GM21423 (cell line): ENCODE data around the gene FAM184B.

Source experiments
- ATAC-seq: cut with Tn5 transposase; IDR thresholded peaks from one replicate; pipeline ENCODE4 v1.9.1; 2021; ENCODE audit warnings: mild to moderate bottlenecking, moderate library complexity; ENCODE audit not compliant: unreplicated experiment

The FAM184B gene

DNA sequence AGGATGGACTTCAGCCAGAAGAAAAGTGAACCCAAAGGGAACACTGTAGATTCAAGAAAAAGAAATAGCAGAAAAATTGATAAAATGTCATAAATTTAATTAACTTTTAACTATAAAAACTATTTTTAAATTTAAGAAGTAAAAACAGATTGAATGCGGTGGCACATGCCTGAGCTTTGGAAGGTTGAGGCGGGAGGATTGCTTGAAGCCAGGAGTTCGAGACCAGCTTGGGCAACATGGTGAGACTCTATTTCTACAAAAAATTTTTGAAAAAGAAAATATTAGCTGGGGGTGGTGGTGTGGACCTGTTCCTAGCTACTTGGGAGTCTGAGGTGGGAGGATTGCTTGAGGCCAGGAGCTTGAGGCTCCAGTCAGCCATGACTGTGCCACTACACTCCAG is 3.0 kb downstream of the FAM184B start:
- no peak for ATAC-seq

DNA sequence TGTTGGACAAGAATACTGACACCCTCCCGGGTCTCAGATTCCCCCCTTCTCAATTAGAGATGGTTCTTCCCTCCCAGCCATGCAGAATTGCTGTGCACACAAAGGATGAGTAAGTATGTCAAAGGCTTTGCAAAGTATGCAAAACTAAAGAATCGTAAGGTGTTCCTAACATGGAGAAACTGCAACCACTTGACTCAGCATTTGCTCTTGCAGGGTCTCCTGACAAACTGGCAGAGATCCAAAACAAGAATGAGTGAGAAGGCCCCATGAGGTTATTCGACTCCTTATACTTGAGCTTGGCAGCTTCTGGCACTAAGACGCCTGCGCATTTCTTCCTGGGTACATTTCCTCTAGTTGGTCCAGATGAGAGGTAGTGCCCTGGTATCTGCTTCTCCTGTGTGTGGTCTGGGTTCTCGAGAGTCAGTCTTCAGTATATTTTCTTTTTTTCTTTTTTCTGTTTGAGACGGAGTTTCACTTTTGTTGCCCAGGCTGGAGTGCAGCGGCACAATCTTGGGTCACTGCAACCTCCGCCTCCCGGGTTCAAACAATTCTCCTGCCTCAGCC is 8.2 kb downstream of the FAM184B start:
- ATAC-seq = no peak

DNA sequence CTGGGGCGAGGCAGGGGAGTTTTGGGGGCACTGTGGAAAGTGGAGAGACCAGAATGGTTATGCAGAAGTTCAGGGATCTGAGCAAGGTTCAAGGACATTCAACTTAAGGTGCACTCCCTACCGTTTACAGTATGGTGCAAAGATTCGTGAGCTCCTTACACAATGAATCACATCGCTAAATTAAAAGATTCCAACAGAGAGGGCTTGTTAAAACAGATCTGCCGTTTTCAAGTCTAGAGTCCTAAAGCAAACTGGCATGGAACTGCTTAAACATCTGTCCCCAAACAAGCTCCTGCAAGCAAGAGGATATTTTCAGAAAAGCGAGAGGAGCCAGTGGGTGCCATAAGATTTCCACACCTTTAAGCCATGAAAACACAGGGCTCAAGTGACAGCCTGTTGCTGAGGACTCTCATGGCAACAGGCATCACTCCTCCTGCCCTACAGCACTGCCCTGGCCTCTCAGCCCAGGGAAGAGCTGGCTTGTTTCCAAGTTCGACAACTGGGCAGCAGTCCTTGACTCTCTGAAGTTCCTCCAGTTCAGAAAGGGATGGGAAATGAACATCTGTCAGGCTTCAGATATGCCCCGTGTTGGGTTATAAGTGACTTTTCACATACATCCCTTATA is 10.0 kb downstream of the FAM184B start:
- no peak for ATAC-seq

GRCh38 chr4:17770845-17771244 is 10.6 kb downstream of the FAM184B start:
- no peak for ATAC-seq

- no peak for ATAC-seq
These were observed 11.8 kb downstream of the FAM184B start for GRCh38 chr4:17769406-17770174.

GRCh38 chr4:17766826-17767458 is 14.5 kb downstream of the FAM184B start:
- ATAC-seq = no peak

GRCh38 chr4:17765514-17766286 is 15.7 kb downstream of the FAM184B start:
- no peak for ATAC-seq

DNA sequence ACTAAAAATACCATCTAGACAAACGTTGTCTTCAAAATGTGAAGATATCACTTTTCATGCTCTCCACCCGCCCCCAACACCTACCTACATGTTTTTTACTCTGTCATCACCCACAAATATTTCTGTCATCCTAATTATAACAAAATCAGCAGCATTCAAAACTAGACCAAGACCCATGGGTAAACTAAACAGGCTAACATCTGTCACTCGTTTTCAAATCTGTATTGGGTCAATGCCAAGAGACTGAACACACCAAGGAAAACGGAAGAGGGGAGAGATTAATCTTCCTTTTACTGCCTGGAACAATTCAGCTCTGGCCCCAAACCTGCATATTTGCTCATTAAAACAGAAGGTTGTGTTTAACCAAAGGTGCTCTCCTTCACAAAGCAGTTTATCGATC is 17.5 kb downstream of the FAM184B start:
- ATAC-seq = no peak

DNA sequence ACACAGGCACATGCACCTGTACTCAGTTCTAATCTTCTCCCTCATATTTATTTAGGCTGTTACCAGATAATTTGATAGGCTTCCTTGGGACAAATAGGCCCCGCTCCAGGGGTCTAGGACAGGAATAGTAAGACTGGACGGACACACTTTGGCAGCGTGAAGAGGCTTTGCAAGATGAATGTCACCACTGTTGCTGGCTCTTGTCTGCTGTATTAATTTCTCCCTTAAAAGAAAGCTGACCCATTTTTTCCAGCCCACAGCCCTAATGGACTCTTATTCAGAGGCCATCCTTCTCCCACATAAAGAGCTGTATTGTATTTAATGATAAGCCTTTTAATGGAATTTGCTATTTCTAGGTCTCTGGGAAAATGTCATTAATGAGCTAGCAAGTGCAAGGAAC is 18.0 kb downstream of the FAM184B start:
- ATAC-seq = no peak

GRCh38 chr4:17762726-17763125 is 18.7 kb downstream of the FAM184B start:
- no peak for ATAC-seq

GRCh38 chr4:17761062-17761461 is 20.4 kb downstream of the FAM184B start:
- no peak for ATAC-seq

- ATAC-seq = no peak
These were observed 20.8 kb downstream of the FAM184B start for GRCh38 chr4:17760626-17761025.

- ATAC-seq = no peak
These were observed 22.9 kb downstream of the FAM184B start for GRCh38 chr4:17758485-17758884.

- ATAC-seq = no peak
These were observed 23.8 kb downstream of the FAM184B start for GRCh38 chr4:17757621-17758020.

GRCh38 chr4:17753646-17754045 is 27.8 kb downstream of the FAM184B start:
- no peak for ATAC-seq

GRCh38 chr4:17740702-17741101 is 40.7 kb downstream of the FAM184B start:
- no peak for ATAC-seq

- ATAC-seq = no peak
These were observed 44.9 kb downstream of the FAM184B start for GRCh38 chr4:17736484-17736883.

DNA sequence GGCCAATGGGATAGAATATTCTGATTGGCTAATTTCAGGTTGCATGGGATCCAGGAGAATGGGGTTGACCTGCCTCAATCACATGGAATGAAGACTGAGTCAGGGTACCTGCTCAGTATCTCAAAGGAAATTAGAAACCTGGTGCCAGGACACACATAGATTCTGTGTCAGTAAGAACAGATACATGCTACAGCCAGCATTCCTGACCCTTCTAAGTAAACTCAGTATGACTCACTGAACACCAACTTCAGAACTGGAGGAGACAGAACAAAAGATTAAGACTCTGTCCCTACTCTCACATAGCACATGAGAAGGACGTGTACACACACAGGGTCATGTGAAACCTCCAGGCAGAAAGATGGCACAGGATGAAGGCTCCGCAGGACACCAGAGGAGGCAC is 54.5 kb downstream of the FAM184B start:
- no peak for ATAC-seq

DNA sequence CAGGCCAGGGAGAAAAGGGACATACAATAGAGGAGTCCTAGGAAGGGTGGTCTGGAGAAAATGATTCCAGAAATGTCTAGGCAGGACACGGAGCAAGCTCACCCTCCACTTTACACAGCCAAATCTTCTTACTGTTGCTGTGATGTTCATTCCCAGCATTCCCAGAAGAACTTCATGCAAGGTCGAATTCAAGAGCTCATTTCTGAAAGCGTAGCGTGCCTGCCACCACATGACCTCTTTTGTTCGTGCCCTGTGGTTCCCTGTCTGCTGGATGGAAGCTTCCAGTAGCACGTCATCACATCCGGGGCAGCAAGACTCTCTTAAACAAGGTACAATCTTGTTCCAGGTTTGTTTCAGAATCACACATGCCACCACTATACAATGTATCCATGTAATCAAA is 57.8 kb downstream of the FAM184B start:
- no peak for ATAC-seq

DNA sequence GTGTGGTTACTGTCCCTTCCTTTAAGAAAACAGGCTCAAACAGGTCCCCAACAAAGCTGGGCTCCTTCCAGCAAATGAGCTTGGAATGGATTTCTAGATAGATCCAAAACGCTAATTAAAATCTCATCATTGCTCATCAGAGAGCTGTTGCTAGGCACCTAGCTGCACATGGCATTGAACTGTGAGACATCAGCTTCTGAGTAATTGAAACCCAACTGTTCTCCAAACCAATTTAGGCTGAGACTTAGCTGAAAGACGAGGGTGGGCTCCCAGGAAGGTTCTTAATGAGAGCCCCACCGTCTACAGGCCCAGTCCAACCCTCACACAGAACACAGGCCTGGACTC is 59.1 kb downstream of the FAM184B start:
- no peak for ATAC-seq
